Mucosa of descending colon (tissue), 3 donors: Measurements from ENCODE around the gene FGF3. TPM values are rescaled to one million over a fixed set of nuclear protein-coding genes. Genes with fewer than 3 reads are reported as not detected.
A peak's percentile ranks its signal among the peaks of the same experiment; 100 is the strongest.

ENCODE experiments used
- ATAC-seq: fragments of 200-7000 bp; cut with Tn5 transposase; one replicate; pipeline ENCODE4 v1.9.1; 2020; ENCODE audit warnings: mild to moderate bottlenecking, moderate library complexity
- DNase-seq, 3 donors: peaks; one replicate each; pipeline ENCODE4 v3.0.0-alpha.2; 2020
- H3K36me3 ChIP-seq: fragments of 200-600 bp; one replicate; pipeline ENCODE4 v1.8.0; 2021; ENCODE audit warnings: low read depth, mild to moderate bottlenecking
- H3K4me1 ChIP-seq: fragments of 200-600 bp; one replicate; pipeline ENCODE4 v1.8.0; 2021; ENCODE audit warnings: low read depth, mild to moderate bottlenecking
- H3K4me3 ChIP-seq: fragments of 200-600 bp; one replicate; pipeline ENCODE4 v1.8.0; 2021; ENCODE audit warnings: mild to moderate bottlenecking
- H3K9me3 ChIP-seq: fragments of 200-600 bp; one replicate; pipeline ENCODE4 v1.8.0; 2021; ENCODE audit warnings: mild to moderate bottlenecking
- intact Hi-C, 2 donors: fragments of 100-400 bp; cut with DNase I in 1 of 2; cut with micrococcal nuclease in 1 of 2; formaldehyde crosslinking; loops; one replicate each; pipeline versions ENCODE4 v1.11.0 to v1.11.1; 2022; cut with DNase I, micrococcal nuclease
- total RNA-seq, 3 donors: library from RNA; stranded (reverse); fragmentation: NEBNext Ultra II Directional in 2 of 3; extraction: Animal tissue kit (Norgen Biotek cat#: 25700) in 2 of 3; gene quantifications; one replicate each; pipeline versions ENCODE4 v1.2.1 to v1.2.4, GENCODE V29; 2021 to 2023
- TF ChIP-seq, protein P1 (sequence below): fragments of 200-600 bp; IDR thresholded peaks from one replicate; pipeline ENCODE4 v1.8.0; 2022; ENCODE audit warnings: antibody characterized with exemption, mild to moderate bottlenecking
- donor health status: DM: no; HTN: no; CAD: no; lungs with moderate emphysema.
- donor health status: DM: no; HTN: no; CAD: no.
- donor health status: DM: no; HTN: yes; CAD: no.

The FGF3 gene
- total RNA-seq, 3 donors from 2014 or later, result not detected

DNA sequence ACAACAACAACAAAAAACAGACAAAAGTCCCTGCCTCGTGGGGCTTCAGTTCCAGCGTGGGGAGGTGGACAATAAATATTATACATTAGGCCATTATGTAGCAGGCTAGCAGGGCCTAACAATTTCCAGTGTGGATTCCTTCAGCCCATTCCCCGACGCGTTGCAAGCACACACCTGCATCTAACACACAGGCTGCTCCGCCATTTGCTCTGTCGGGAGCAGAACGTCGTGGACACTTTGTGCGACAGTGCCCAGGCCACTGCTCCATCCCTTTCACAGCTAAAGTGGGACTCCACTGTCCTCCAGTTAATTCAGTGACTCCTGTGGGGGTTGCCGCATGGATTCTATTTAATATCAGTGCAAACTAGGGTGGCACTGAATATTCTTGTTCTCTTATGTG, 10.9 kb upstream of the FGF3 start:
- Histone ChIP-seq H3K4me1 (peaks cover 15% of the 10 kb centered on the region), H3K36me3 (no peaks in the 10 kb centered on the region), H3K4me3 (no peak overlapping the region), H3K9me3 (no peaks in the 10 kb centered on the region)
- DNase-seq (no peak), ATAC-seq (no peak)
- TF ChIP-seq, protein P1, sequence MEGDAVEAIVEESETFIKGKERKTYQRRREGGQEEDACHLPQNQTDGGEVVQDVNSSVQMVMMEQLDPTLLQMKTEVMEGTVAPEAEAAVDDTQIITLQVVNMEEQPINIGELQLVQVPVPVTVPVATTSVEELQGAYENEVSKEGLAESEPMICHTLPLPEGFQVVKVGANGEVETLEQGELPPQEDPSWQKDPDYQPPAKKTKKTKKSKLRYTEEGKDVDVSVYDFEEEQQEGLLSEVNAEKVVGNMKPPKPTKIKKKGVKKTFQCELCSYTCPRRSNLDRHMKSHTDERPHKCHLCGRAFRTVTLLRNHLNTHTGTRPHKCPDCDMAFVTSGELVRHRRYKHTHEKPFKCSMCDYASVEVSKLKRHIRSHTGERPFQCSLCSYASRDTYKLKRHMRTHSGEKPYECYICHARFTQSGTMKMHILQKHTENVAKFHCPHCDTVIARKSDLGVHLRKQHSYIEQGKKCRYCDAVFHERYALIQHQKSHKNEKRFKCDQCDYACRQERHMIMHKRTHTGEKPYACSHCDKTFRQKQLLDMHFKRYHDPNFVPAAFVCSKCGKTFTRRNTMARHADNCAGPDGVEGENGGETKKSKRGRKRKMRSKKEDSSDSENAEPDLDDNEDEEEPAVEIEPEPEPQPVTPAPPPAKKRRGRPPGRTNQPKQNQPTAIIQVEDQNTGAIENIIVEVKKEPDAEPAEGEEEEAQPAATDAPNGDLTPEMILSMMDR, result no peak
- intact Hi-C loops, result no loop called here

DNA sequence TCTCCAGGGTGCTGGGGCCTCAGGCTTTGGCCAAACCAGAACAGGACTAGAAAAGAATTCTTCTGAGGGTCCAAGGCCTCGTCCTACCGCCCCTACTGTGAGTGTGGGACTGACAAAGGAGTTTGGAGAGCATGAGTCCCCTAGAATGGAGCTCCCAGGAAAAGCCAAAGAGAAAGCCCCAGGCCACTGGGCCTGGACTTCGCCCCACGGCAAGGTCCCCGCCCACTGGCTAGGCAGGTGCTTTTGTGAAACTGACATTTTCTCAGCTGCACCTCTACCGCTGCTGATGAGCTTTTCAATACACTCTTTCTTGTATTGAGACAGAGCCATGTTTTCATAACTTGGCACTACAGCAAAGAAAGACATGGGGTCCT, 9.7 kb upstream of the FGF3 start:
- ATAC-seq, result peak; percentile 79

DNA sequence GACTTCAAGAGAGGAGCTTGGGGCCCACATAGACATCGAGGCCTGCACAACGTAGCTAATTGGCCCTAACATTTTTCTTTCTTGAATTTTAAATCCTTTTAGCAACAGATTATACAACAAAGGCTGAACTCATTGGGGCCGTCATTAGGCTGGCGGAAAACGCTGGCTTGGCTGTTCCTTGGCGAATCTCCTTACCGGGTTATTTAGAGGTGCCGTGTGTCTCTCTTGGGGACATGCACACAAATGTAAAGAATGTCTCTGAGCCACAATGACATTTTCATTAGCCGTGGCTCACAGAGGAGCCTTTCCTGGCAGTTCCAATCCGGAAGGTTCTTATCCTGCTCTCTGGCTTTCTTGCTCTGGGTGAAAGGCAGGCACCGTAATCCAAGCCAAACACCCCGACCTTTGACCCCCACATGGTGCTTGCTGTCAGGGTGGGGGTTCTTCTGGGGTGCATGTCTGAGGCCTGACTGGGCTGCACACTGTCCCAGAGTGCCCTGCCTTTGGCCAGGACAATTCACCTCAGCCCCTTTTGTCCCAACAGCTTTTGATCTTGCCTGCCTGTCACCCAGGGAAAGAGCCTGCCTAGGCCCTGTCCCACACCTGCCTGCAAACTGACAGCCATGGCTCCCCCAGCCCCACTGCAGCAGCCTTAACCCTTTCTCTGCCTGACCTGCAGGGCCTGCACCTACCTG, 9.2 kb upstream of the FGF3 start:
- peak; percentile 45 for ATAC-seq
- TF ChIP-seq, protein P1, result no peak
- peak in 2 of 3 donors; percentile 38 to 41 for DNase-seq
- H3K36me3 ChIP-seq, result no peaks in the 10 kb centered on the region
- H3K9me3 ChIP-seq, result no peaks in the 10 kb centered on the region
- intact Hi-C loops, result no loop called here
- peaks cover 15% of the 10 kb centered on the region for H3K4me1 ChIP-seq
- H3K4me3 ChIP-seq, result no peak overlapping the region

More for the DNA sequence above, 9.7 kb upstream of the FGF3 start:
- H3K9me3 ChIP-seq, result no peaks in the 10 kb centered on the region
- intact Hi-C loops, result no loop called here
- TF ChIP-seq, protein P1, result no peak
- DNase-seq, result peak; percentile 56 to 70 (median 70)
- peaks cover 15% of the 10 kb centered on the region for H3K4me1 ChIP-seq
- H3K4me3 ChIP-seq, result no peak overlapping the region
- no peaks in the 10 kb centered on the region for H3K36me3 ChIP-seq

DNA sequence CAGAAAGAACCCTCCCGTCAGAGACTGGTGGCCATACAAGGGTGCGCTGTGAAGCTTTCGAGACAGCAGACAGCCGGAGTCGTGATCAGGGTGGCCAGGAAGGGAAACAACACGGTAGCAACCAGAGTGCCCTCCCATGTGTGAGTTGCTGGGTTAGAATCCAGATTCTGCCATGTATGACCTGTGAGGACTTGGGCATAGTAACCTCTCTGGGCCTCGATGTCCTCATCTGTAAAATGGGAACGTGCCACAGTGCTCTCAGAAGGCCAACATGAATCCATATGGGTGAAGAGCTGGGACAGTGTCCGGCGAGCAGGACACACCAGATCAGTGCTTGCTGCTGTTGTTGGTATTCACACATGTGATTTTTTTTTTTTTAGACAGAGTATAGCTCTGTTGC, 7.6 kb upstream of the FGF3 start:
- Histone ChIP-seq H3K36me3 (no peaks in the 10 kb centered on the region), H3K4me1 (peaks cover 15% of the 10 kb centered on the region), H3K4me3 (no peak overlapping the region), H3K9me3 (no peaks in the 10 kb centered on the region)
- TF ChIP-seq, protein P1, result no peak
- DNase-seq (no peak), ATAC-seq (no peak)
- intact Hi-C loops, result no loop called here

DNA sequence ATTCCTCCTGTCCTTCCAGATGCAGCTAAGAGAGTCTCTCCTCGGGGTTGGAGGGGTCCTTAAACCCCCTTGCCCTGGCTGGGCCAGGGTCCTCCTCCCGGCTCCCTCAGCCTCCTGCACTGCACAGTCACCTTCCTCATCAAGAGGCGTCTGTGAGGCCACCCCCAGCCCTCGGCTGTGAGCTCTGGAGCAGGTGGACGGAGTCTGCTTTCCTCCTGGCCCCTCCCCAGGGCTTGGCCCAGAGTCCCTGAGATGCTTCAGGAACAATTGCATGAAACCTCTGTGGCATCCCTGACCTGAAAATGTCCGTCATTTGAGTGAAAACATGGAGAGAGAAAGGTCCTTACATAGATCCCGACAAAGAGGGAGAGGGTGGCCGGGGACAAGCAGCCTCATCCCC, 6.7 kb upstream of the FGF3 start:
- intact Hi-C loops, result no loop called here
- no peaks in the 10 kb centered on the region for H3K9me3 ChIP-seq
- ATAC-seq, result no peak
- TF ChIP-seq, protein P1, result no peak
- DNase-seq, result peak in 1 of 3 donors; percentile 36
- no peak overlapping the region for H3K4me3 ChIP-seq
- peaks cover 15% of the 10 kb centered on the region for H3K4me1 ChIP-seq
- no peaks in the 10 kb centered on the region for H3K36me3 ChIP-seq
